OCI-LY1 (cell line): Measurements from ENCODE around the gene ZSCAN26.

ENCODE experiments used
- H2AFZ ChIP-seq: fragments of 200-600 bp; sonication (generic), shearing (Covaris generic); 2 replicates; pipeline ENCODE4 v1.6.0; 2014; ENCODE audit warnings: antibody characterized with exemption, mild to moderate bottlenecking, low read length
- H3F3A ChIP-seq: fragments of 200-600 bp; sonication (generic), shearing (Covaris generic); 2 replicates; pipeline ENCODE4 v1.6.0; 2014; ENCODE audit warnings: mild to moderate bottlenecking, antibody characterized with exemption, low read length, moderate library complexity; ENCODE audit not compliant: insufficient read depth
- H3K27ac ChIP-seq: fragments of 200-600 bp; sonication (generic); 2 replicates; pipeline ENCODE4 v1.5.1; 2014; ENCODE audit warnings: low read length, mixed run types, mild to moderate bottlenecking, low read depth; ENCODE audit not compliant: poor library complexity, severe bottlenecking
- H3K27me3 ChIP-seq: fragments of 200-600 bp; sonication (generic); 2 replicates; pipeline ENCODE4 v1.6.0; 2014; ENCODE audit warnings: antibody characterized with exemption, mild to moderate bottlenecking, low read length, moderate library complexity; ENCODE audit not compliant: insufficient read depth
- H3K36me3 ChIP-seq: fragments of 200-600 bp; sonication (generic); 2 replicates; pipeline ENCODE4 v1.6.1; 2014; ENCODE audit warnings: mild to moderate bottlenecking, antibody characterized with exemption, low read length, moderate library complexity, mixed read lengths; ENCODE audit not compliant: insufficient read depth
- H3K4me1 ChIP-seq: fragments of 200-600 bp; sonication (generic); 2 replicates; pipeline ENCODE4 v1.5.1; 2014; ENCODE audit warnings: mild to moderate bottlenecking, low read length, moderate library complexity; ENCODE audit not compliant: insufficient read depth, severe bottlenecking
- H3K4me2 ChIP-seq: fragments of 200-600 bp; sonication (generic), shearing (Covaris generic); 2 replicates; pipeline ENCODE4 v1.6.1; 2014; ENCODE audit warnings: low read length
- H3K4me3 ChIP-seq: fragments of 200-600 bp; sonication (generic); 2 replicates; pipeline ENCODE4 v1.5.1; 2014; ENCODE audit warnings: low read length, low read depth, mild to moderate bottlenecking, mixed read lengths; ENCODE audit not compliant: poor library complexity, severe bottlenecking
- H3K79me2 ChIP-seq: fragments of 200-600 bp; shearing (Covaris generic); 2 replicates; pipeline ENCODE4 v1.6.1; 2016; ENCODE audit warnings: mixed run types, low read length, mixed read lengths; ENCODE audit not compliant: insufficient read depth
- H3K9ac ChIP-seq: fragments of 200-600 bp; sonication (generic), shearing (Covaris generic); 2 replicates; pipeline ENCODE4 v1.6.1; 2014; ENCODE audit warnings: mild to moderate bottlenecking, low read length, mixed read lengths
- H3K9me2 ChIP-seq: fragments of 200-600 bp; sonication (generic), shearing (Covaris generic); 2 replicates; pipeline ENCODE4 v1.6.1; 2014; ENCODE audit warnings: low read depth, mild to moderate bottlenecking, low read length, mixed read lengths
- H3K9me3 ChIP-seq: fragments of 200-600 bp; shearing (Covaris generic); 2 replicates; pipeline ENCODE4 v1.6.1; 2014; ENCODE audit warnings: low read length, mixed read lengths
- H4K20me1 ChIP-seq: fragments of 200-600 bp; sonication (generic), shearing (Covaris generic); 2 replicates; pipeline ENCODE4 v1.6.0; 2016; ENCODE audit warnings: mild to moderate bottlenecking, low read length; ENCODE audit not compliant: insufficient read depth
- EZH2 ChIP-seq: fragments of 200-600 bp; sonication (generic), shearing (Covaris generic); IDR thresholded peaks from 2 replicates; pipeline ENCODE4 v1.8.0; 2017; ENCODE audit warnings: borderline replicate concordance, mixed run types, mild to moderate bottlenecking, antibody characterized with exemption, low read length, moderate library complexity, mixed read lengths
- TF ChIP-seq, protein P1 (sequence below): fragments of 200-600 bp; sonication (generic), shearing (Covaris generic); IDR thresholded peaks from 2 replicates; pipeline ENCODE4 v1.5.1; 2017; ENCODE audit warnings: mild to moderate bottlenecking, antibody characterized with exemption, low read length, moderate library complexity, mixed read lengths

The ZSCAN26 gene

DNA sequence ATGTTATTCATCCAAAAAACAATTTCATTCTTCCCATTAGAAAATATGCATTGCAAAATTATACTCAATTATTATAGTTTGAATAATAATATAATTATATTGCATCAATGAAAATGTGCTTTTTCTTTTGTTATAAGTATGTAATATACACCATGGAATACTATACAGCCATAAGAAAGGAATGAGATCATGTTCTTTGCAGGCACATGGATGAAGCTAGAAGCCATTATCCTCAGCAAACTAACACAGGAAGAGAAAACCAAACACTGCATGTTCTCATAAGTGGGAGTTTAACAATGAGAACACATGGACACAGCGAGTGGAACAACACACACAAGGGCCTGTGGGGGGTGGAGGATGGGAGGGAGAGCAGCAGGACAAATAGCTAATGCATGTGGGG lies 9.9 kb upstream of the ZSCAN26 start:
- Histone ChIP-seq H3F3A (no peaks in the 10 kb centered on the region; the same call in 1 of the 2 replicates), H3K4me2 (no peak overlapping the region), H3K9ac (no peak overlapping the region), H3K27me3 (no peaks in the 10 kb centered on the region), H2AFZ (no peak overlapping the region), H3K4me3 (no peak overlapping the region), H3K27ac (no peak overlapping the region), H3K4me1 (peaks cover 10% of the 10 kb centered on the region), H4K20me1 (no peaks in the 10 kb centered on the region), H3K79me2 (no peaks in the 10 kb centered on the region), H3K9me3 (no peaks in the 10 kb centered on the region), H3K36me3 (no peaks in the 10 kb centered on the region), H3K9me2 (no peaks in the 10 kb centered on the region)
- TF ChIP-seq EZH2, result no peak
- TF ChIP-seq, protein P1, sequence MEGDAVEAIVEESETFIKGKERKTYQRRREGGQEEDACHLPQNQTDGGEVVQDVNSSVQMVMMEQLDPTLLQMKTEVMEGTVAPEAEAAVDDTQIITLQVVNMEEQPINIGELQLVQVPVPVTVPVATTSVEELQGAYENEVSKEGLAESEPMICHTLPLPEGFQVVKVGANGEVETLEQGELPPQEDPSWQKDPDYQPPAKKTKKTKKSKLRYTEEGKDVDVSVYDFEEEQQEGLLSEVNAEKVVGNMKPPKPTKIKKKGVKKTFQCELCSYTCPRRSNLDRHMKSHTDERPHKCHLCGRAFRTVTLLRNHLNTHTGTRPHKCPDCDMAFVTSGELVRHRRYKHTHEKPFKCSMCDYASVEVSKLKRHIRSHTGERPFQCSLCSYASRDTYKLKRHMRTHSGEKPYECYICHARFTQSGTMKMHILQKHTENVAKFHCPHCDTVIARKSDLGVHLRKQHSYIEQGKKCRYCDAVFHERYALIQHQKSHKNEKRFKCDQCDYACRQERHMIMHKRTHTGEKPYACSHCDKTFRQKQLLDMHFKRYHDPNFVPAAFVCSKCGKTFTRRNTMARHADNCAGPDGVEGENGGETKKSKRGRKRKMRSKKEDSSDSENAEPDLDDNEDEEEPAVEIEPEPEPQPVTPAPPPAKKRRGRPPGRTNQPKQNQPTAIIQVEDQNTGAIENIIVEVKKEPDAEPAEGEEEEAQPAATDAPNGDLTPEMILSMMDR, result no peak

DNA sequence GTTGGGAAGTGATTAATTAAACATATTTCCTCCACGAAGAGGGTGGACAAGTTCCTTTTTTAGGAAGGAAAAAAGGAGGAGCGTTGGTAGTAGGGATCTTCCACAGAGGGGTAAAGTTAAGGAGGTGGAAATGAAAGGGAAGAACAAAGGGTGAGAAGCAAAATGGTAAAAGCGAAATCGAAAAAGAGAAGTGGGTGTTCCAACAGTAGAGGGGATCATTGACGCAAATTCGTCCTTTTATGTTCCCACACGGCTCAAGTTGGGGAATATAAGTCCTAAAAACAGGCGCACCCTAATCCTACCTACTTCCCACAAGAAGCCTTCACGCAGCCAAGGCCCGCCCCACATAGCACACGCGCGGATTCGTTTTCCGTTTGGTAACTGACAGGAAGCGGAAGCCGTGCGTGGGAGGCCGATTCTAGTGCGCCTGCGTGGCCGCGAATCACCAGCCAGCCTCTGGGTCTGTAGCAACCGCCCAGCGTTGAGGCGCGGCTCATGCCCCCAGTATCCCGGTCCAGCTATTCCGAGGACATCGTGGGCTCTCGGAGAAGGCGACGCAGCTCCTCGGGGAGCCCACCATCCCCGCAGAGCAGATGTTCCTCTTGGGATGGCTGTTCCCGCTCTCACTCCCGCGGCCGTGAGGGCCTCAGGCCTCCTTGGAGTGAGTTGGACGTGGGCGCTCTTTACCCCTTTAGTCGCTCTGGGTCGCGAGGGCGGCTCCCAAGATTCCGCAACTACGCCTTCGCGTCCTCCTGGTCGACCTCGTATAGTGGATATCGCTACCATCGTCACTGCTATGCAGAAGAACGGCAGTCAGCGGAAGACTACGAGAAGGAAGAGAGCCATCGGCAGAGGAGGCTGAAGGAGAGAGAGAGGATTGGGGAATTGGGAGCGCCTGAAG lies 7.8 kb upstream of the ZSCAN26 start, which contains the start of gene NKAPL:
Gene NKAPL, plus strand, starts transcription at position 421 of the 901 bp plus-strand sequence. Its CDS starts 75 bp downstream, at position 496.
- no peaks in the 10 kb centered on the region for H3K79me2 ChIP-seq
- H3K9me3 ChIP-seq, result no peaks in the 10 kb centered on the region
- no peak within 1 kb of the TSS for H3K9ac ChIP-seq
- H2AFZ ChIP-seq, result no peak within 1 kb of the TSS
- H3F3A ChIP-seq, result no peaks in the 10 kb centered on the region; the same call in 1 of the 2 replicates
- no peaks in the 10 kb centered on the region for H3K9me2 ChIP-seq
- no peaks in the 10 kb centered on the region for H4K20me1 ChIP-seq
- peaks cover 4% of the 10 kb centered on the region for H3K4me1 ChIP-seq
- TF ChIP-seq, protein P1, result no peak
- TF ChIP-seq EZH2, result no peak
- no peak within 1 kb of the TSS for H3K4me3 ChIP-seq
- H3K4me2 ChIP-seq, result no peak within 1 kb of the TSS
- no peak within 1 kb of the TSS for H3K27ac ChIP-seq
- no peaks in the 10 kb centered on the region for H3K27me3 ChIP-seq
- H3K36me3 ChIP-seq, result no peaks in the 10 kb centered on the region

DNA sequence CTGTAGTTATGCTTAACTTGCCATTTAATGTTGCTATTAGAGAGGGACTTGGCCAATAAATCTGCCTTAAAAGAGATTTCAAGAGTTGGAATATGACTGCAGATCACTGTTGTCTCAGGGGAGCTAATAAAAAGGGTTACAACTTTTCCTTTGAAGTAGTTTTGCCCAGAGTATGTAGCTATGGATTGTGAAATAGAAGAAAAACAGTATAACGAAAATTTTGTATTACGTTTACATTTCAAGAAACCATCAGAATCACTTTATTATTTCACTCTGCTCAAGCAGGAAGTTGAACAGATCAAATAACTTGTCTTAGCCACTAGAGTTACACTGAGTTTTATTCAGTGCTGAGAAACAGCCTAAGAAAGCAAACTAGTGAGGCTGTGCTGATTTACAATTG lies 3.0 kb upstream of the ZSCAN26 start:
- Histone ChIP-seq H3K4me3 (no peak overlapping the region), H3K36me3 (no peaks in the 10 kb centered on the region), H3K4me1 (peaks cover 26% of the 10 kb centered on the region), H3K9me2 (no peaks in the 10 kb centered on the region), H3K9ac (no peak overlapping the region), H4K20me1 (no peaks in the 10 kb centered on the region), H3K27me3 (no peaks in the 10 kb centered on the region), H3F3A (no peaks in the 10 kb centered on the region), H3K79me2 (0 out of 2 replicates have a peak, but pooled peaks cover 5% of the 10 kb centered on the region), H2AFZ (no peak overlapping the region), H3K9me3 (no peaks in the 10 kb centered on the region), H3K27ac (no peak overlapping the region), H3K4me2 (no peak overlapping the region)
- no peak for TF ChIP-seq EZH2
- TF ChIP-seq, protein P1, result no peak
